Coronary artery (tissue), 2 donors: ENCODE data around the gene PIGT.

Experiments used
- DNase-seq: peaks from one replicate; pipeline ENCODE4 v3.0.0-alpha.2; 2017; ENCODE audit warnings: low spot score
- H3K27ac ChIP-seq, 2 donors: fragments of 200-600 bp; sonication (generic); one replicate each; pipeline ENCODE4 v1.5.1; 2016 to 2019
- H3K4me3 ChIP-seq: fragments of 200-600 bp; sonication (generic); 2 replicates; pipeline ENCODE4 v1.5.1; 2016; ENCODE audit warnings: mild to moderate bottlenecking, moderate library complexity
- TF ChIP-seq, protein P1 (sequence below): fragments of 200-600 bp; sonication (generic); IDR thresholded peaks from one replicate; pipeline ENCODE4 v1.5.1; 2019; ENCODE audit warnings: antibody characterized with exemption

PIGT gene

DNA sequence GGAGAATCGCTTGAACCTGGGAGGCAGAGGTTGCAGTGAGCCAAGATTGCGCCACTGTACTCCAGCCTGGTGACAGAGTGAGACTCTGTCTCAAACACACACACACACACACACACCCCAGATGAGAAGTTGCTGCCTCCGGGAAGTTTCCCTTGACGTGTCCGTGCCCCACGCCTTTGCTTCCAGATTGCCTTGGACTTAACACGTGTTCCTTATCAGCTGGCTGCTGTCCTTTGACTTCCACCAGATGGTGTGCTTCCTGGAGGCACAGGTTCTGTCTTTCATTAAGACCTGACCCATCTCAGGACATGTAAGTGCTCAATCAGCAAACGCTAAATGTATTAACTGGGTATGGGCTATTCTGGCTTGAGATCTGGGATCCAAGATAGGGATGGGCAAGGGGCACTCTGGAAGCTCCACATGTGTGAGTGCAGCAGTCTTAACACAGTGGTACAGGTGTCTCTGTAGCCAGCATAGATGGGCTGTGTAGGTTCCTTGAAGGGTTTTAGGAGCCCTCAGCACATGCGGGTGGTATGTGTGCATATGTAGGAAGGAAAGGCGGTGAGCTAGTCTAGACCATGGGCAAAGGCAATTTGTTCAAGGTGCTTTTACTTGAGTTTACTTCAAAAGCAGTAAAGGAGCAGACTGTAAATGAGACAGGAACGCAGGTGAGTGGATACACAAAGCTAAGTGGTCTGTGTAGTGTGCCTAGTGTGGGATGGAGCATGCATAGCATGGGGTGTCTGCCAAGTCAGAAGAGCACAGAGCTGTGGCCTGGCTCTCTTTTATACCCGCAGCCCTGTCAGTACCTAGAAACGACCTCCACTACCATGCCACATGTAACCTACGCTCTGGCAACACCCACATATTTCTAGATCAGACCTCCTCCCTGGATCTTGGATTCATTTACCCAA, 11.6 kb downstream of the PIGT start:
- no peak for DNase-seq
- H3K27ac ChIP-seq, result no peak overlapping the region

DNA sequence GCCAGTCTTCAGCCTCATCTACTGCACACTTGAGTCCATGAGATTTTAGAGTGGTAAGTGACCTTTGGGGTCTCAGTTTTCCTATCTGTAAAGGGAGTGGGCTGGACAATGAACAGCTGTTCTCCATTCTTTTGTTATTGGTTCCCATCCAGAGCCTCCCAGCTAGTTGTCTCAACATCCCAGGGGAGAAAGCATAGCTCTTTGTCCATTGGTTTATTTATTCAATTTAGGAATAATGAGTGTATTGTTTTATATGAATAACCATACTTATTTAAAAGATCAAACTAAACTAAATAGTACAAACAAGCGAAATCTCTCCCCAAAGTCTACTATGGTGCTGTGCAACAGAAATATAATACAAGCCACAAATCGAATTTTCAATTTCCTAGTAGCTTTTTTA, 13.7 kb downstream of the PIGT start:
- Histone ChIP-seq H3K27ac (no peak overlapping the region), H3K4me3 (no peak overlapping the region)
- DNase-seq, result no peak
- TF ChIP-seq, protein P1, sequence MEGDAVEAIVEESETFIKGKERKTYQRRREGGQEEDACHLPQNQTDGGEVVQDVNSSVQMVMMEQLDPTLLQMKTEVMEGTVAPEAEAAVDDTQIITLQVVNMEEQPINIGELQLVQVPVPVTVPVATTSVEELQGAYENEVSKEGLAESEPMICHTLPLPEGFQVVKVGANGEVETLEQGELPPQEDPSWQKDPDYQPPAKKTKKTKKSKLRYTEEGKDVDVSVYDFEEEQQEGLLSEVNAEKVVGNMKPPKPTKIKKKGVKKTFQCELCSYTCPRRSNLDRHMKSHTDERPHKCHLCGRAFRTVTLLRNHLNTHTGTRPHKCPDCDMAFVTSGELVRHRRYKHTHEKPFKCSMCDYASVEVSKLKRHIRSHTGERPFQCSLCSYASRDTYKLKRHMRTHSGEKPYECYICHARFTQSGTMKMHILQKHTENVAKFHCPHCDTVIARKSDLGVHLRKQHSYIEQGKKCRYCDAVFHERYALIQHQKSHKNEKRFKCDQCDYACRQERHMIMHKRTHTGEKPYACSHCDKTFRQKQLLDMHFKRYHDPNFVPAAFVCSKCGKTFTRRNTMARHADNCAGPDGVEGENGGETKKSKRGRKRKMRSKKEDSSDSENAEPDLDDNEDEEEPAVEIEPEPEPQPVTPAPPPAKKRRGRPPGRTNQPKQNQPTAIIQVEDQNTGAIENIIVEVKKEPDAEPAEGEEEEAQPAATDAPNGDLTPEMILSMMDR, result no peak

More for the DNA sequence above, 11.6 kb downstream of the PIGT start:
- H3K4me3 ChIP-seq, result no peak overlapping the region
- TF ChIP-seq, protein P1, result no peak

DNA sequence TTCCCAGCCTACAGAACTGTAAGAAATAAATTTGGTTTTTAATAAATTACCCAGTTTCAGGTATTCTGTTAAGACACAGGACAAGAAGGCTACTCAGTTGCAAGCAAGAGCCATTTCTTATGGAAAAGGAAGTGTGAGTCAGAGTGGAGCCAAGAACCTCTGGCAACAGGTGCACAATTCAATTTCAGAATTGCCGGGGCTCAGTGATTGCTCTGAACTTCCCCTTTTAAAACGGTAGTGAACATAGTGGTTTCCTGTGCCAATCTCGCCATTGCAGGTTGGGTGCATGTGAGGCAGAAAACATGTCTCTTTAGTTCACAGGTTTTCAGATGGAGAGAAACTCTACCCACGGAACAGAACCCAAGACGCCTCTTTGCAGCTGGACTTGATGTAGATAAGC, 16.4 kb downstream of the PIGT start:
- DNase-seq, result no peak
- H3K27ac ChIP-seq, result no peak overlapping the region
- H3K4me3 ChIP-seq, result no peak overlapping the region
- TF ChIP-seq, protein P1, result no peak

DNA sequence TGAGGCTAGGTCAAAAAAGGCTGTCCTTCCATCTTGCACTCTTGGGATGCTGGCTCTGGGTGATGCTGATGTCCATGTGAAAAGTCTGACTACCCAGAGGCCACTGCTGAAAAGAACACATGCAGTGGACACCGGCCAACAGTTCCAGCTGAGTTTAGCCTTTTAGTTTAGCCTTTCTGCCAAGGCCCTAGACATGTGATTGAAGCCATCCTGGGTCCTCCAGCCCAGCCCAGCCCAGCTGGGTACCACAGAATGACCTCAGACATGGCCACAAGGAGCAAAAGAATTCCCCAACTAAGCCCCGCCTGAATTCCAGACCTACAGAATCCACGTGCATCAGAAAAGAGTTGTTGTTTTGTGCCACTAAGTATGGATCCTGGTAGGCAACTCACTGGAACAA, 17.4 kb downstream of the PIGT start:
- DNase-seq, result peak; percentile 79
- peak overlapping the region; percentile 47 to 77 for H3K27ac ChIP-seq

DNA sequence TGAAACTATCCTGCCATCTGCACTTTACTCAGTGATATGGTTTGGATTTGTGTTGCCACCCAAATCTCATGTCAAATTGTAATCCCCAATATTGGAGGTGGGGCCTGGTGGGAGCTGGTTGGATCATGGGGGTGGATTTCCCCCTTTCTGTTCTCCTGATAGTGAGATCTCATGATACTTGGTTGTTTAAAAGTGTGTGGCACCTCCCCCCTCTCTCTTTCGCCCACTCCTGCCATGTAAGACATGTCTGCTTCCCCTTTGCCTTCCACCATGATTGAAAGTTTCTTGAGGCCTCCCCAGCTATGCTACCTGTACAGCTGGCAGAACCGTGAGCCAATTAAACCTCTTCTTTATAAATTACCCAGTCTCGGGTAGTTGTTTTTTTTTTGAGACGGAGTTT, 18.0 kb downstream of the PIGT start:
- Histone ChIP-seq H3K4me3 (no peak overlapping the region), H3K27ac (peak overlapping the region; percentile 41 to 47)
- TF ChIP-seq, protein P1, result no peak
- DNase-seq, result no peak

More for the DNA sequence above, 17.4 kb downstream of the PIGT start:
- TF ChIP-seq, protein P1, result no peak
- H3K4me3 ChIP-seq, result no peak overlapping the region

DNA sequence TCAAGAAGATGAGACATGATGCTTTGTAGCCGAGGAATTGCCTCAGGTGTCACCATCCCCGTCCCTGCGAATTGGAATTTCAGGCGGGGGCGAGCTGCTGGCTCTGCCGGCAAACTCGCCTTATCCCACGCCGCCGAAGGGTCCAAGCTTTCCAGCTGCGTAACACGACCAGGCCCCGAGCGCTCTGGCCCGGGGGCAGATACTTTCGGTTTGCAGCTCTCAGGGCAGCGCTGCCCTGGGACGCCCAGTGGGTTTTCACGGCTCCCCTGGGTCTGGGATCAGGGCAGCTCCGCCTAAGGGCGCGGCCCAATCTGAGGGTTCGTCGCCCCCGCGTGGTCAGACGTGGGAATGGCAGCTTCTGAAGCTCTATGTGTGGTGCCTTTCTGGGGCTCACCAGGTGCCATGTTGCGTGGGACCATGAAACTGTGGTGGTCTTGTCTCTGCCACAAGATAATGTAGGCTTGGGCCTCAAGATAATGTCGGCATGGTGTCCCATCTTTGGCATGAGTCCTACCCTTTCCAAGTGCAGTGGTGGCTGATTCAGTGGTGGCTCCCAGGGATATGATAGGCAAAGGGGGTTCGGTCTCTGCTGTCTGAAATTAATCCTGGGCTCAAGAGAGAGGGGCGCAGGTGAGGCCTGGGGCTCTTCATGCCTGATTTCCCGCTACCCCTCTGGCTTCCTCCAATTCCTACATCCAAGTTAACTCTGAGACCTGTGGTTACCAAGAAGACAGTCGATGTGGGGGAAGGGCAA, 21.0 kb downstream of the PIGT start:
- TF ChIP-seq, protein P1, result peak; percentile 96
- Histone ChIP-seq H3K27ac (peak overlapping the region; percentile 84 to 86), H3K4me3 (peak overlapping the region; percentile 75)
- peak; percentile 92 for DNase-seq
